Prostate gland (tissue), 2 donors: ENCODE data around the gene TBX15.

Experiments
- CTCF ChIP-seq, 4 experiments: fragments of 200-600 bp in 2 of 4; fragments of 450-650 bp in 2 of 4; sonication (generic) in 2 of 4; IDR thresholded peaks; 1 replicate in 3 of 4; 2 replicates in 1 of 4; pipeline ENCODE4 v1.5.1; 2016 to 2019; ENCODE audit warnings: antibody characterized with exemption in 4 of 4, mild to moderate bottlenecking in 2 of 4, moderate library complexity in 2 of 4
- POLR2A ChIP-seq: fragments of 450-650 bp; IDR thresholded peaks from one replicate; pipeline ENCODE4 v1.6.1; 2016; ENCODE audit warnings: antibody characterized with exemption, mild to moderate bottlenecking

GRCh38 chr1:118905196-118905595 is 82.9 kb downstream of the TBX15 start:
- TF ChIP-seq POLR2A (no peak), CTCF (IDR thresholded peaks at IDR 0.05) (no peak)
